ENCODE measurements around the gene MGAT4C.

DNA sequence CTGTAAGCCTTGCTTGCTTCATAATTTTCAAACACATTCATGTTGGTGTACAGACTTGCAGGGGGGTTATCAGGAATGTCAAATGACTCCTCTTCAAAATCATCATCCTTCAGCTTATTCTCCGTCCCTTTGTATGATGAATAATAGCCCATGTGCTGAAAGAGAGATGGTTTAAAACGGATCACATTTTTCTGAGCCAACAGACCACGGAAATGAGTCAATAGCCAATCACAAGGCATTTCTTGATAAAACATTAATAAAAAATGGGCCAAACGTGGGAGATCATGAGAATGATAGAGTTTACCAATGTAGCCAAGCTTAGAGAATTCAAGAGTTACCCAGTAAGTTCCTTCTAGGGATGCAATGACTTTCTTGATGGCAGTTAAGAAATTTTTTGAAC lies 276.6 kb downstream of the MGAT4C start:
- TF ChIP-seq, protein P1, sequence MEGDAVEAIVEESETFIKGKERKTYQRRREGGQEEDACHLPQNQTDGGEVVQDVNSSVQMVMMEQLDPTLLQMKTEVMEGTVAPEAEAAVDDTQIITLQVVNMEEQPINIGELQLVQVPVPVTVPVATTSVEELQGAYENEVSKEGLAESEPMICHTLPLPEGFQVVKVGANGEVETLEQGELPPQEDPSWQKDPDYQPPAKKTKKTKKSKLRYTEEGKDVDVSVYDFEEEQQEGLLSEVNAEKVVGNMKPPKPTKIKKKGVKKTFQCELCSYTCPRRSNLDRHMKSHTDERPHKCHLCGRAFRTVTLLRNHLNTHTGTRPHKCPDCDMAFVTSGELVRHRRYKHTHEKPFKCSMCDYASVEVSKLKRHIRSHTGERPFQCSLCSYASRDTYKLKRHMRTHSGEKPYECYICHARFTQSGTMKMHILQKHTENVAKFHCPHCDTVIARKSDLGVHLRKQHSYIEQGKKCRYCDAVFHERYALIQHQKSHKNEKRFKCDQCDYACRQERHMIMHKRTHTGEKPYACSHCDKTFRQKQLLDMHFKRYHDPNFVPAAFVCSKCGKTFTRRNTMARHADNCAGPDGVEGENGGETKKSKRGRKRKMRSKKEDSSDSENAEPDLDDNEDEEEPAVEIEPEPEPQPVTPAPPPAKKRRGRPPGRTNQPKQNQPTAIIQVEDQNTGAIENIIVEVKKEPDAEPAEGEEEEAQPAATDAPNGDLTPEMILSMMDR (conservative IDR thresholded peaks at IDR 0.05), result no peak
- no peak for TF ChIP-seq ZFX (IDR thresholded peaks at IDR 0.05)
